Measurements from ENCODE around the gene LIME1.

DNA sequence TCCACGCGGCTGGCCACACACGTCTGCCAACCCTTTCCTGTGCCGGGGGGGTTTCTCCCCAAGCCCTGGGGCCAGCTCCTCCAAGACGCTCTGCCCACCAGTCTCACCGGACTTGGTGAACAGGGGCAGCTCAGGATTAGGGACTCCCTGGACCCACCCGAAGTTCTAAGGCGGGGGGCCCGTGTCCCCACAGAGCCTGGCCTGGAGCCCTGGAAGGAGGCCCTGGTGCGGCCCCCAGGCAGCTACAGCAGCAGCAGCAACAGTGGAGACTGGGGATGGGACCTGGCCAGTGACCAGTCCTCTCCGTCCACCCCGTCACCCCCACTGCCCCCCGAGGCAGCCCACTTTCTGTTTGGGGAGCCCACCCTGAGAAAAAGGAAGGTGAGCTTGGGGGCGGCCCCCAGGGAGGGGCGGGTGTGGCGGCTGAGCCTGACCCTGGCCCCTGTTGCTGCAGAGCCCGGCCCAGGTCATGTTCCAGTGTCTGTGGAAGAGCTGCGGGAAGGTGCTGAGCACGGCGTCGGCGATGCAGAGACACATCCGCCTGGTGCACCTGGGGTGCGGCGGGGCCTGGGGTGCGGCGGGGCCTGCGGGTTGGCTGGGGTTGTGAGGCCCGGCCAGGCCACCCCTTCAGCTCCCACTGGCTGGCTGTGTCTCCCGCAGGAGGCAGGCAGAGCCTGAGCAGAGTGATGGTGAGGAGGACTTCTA, 5.4 kb downstream of the LIME1 start:
- TF ChIP-seq, protein P1, sequence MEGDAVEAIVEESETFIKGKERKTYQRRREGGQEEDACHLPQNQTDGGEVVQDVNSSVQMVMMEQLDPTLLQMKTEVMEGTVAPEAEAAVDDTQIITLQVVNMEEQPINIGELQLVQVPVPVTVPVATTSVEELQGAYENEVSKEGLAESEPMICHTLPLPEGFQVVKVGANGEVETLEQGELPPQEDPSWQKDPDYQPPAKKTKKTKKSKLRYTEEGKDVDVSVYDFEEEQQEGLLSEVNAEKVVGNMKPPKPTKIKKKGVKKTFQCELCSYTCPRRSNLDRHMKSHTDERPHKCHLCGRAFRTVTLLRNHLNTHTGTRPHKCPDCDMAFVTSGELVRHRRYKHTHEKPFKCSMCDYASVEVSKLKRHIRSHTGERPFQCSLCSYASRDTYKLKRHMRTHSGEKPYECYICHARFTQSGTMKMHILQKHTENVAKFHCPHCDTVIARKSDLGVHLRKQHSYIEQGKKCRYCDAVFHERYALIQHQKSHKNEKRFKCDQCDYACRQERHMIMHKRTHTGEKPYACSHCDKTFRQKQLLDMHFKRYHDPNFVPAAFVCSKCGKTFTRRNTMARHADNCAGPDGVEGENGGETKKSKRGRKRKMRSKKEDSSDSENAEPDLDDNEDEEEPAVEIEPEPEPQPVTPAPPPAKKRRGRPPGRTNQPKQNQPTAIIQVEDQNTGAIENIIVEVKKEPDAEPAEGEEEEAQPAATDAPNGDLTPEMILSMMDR (IDR thresholded peaks at IDR 0.05; ENCODE audit: low read depth, low read length, missing input control) = no peak
- TF ChIP-seq GABPA (IDR thresholded peaks at IDR 0.05 in 1 of 2, conservative IDR thresholded peaks at IDR 0.05 in 1 of 2) (no peak), RXRA (IDR thresholded peaks at IDR 0.05) (no peak)
- TF ChIP-seq, protein P2, sequence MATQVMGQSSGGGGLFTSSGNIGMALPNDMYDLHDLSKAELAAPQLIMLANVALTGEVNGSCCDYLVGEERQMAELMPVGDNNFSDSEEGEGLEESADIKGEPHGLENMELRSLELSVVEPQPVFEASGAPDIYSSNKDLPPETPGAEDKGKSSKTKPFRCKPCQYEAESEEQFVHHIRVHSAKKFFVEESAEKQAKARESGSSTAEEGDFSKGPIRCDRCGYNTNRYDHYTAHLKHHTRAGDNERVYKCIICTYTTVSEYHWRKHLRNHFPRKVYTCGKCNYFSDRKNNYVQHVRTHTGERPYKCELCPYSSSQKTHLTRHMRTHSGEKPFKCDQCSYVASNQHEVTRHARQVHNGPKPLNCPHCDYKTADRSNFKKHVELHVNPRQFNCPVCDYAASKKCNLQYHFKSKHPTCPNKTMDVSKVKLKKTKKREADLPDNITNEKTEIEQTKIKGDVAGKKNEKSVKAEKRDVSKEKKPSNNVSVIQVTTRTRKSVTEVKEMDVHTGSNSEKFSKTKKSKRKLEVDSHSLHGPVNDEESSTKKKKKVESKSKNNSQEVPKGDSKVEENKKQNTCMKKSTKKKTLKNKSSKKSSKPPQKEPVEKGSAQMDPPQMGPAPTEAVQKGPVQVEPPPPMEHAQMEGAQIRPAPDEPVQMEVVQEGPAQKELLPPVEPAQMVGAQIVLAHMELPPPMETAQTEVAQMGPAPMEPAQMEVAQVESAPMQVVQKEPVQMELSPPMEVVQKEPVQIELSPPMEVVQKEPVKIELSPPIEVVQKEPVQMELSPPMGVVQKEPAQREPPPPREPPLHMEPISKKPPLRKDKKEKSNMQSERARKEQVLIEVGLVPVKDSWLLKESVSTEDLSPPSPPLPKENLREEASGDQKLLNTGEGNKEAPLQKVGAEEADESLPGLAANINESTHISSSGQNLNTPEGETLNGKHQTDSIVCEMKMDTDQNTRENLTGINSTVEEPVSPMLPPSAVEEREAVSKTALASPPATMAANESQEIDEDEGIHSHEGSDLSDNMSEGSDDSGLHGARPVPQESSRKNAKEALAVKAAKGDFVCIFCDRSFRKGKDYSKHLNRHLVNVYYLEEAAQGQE (IDR thresholded peaks at IDR 0.05) = no peak
- TF ChIP-seq, protein P3, sequence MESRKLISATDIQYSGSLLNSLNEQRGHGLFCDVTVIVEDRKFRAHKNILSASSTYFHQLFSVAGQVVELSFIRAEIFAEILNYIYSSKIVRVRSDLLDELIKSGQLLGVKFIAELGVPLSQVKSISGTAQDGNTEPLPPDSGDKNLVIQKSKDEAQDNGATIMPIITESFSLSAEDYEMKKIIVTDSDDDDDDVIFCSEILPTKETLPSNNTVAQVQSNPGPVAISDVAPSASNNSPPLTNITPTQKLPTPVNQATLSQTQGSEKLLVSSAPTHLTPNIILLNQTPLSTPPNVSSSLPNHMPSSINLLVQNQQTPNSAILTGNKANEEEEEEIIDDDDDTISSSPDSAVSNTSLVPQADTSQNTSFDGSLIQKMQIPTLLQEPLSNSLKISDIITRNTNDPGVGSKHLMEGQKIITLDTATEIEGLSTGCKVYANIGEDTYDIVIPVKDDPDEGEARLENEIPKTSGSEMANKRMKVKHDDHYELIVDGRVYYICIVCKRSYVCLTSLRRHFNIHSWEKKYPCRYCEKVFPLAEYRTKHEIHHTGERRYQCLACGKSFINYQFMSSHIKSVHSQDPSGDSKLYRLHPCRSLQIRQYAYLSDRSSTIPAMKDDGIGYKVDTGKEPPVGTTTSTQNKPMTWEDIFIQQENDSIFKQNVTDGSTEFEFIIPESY (IDR thresholded peaks at IDR 0.05) = no peak
- TF ChIP-seq, protein P4, sequence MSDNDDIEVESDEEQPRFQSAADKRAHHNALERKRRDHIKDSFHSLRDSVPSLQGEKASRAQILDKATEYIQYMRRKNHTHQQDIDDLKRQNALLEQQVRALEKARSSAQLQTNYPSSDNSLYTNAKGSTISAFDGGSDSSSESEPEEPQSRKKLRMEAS (IDR thresholded peaks at IDR 0.05) = no peak

Measured in liver (tissue), 3 donors.